Upper lobe of left lung (tissue), 6 donors: Measurements from ENCODE around the gene DTWD2. TPM values are rescaled to one million over a fixed set of nuclear protein-coding genes. Genes with fewer than 3 reads are reported as not detected.

Experiments
- ATAC-seq, 2 donors: fragments of 200-7000 bp; cut with Tn5 transposase; one replicate each; pipeline ENCODE4 v1.9.1; 2022; ENCODE audit warnings: mild to moderate bottlenecking in 2 of 2, moderate library complexity in 2 of 2; ENCODE audit not compliant: low FRiP score in 2 of 2
- DNase-seq, 2 donors: peaks; one replicate each; pipeline ENCODE4 v3.0.0-alpha.2; 2019 to 2020
- H3K27ac ChIP-seq, 4 donors: fragments of 200-600 bp; sonication (generic); one replicate each; pipeline ENCODE4 v1.5.1; 2016 to 2019
- H3K27me3 ChIP-seq, 4 donors: fragments of 200-600 bp; sonication (generic); one replicate each; pipeline ENCODE4 v1.5.1; 2017 to 2019
- H3K36me3 ChIP-seq, 4 donors: fragments of 200-600 bp; sonication (generic); one replicate each; pipeline ENCODE4 v1.5.1; 2016 to 2019
- H3K4me1 ChIP-seq, 4 donors: fragments of 200-600 bp; sonication (generic); one replicate each; pipeline ENCODE4 v1.5.1; 2018 to 2019
- H3K4me3 ChIP-seq, 4 donors: fragments of 200-600 bp; sonication (generic); one replicate each; pipeline ENCODE4 v1.5.1; 2017 to 2019; ENCODE audit warnings: mild to moderate bottlenecking in 2 of 4, moderate library complexity in 1 of 4
- H3K9me3 ChIP-seq, 4 donors: fragments of 200-600 bp; sonication (generic); one replicate each; pipeline ENCODE4 v1.5.1; 2018 to 2019
- EP300 ChIP-seq, 4 donors: sonication (generic); formaldehyde crosslinking; IDR thresholded peaks; one replicate each; pipeline ENCODE4 v1.5.1; 2017; ENCODE audit warnings: antibody characterized with exemption in 4 of 4, control low read depth in 2 of 4
- POLR2A ChIP-seq, 4 donors: fragments of 450-650 bp; IDR thresholded peaks; one replicate each; pipeline ENCODE4 v1.5.1; 2016 to 2017; ENCODE audit warnings: antibody characterized with exemption in 4 of 4, mild to moderate bottlenecking in 2 of 4
- POLR2AphosphoS5 ChIP-seq, 2 donors: sonication (generic); formaldehyde crosslinking; IDR thresholded peaks; one replicate each; pipeline ENCODE4 v1.5.1; 2017; ENCODE audit warnings: antibody characterized with exemption in 2 of 2
- WGBS, 2 donors: methylation state at CpG; one replicate each; pipeline ENCODE4 v1.1.5; 2017 to 2018; 5-methylcytosine and 5-hydroxymethylcytosine counted together
- small RNA-seq, 4 donors: library from RNA; depleted of rRNA; stranded (forward); fragments of <200 nt; gene quantifications; one replicate each; pipeline ENCODE3, GENCODE V24; 2016
- total RNA-seq, 6 donors: library from RNA; depleted of rRNA in 4 of 6; stranded (reverse); fragments of >200 nt in 4 of 6; gene quantifications; one replicate each; pipeline versions ENCODE4 v1.1.0 to v1.2.1, GENCODE V29; 2016 to 2021
- TF ChIP-seq, protein P1 (sequence below), 6 experiments: fragments of 450-650 bp in 4 of 6; fragments of 200-600 bp in 2 of 6; sonication (generic) in 2 of 6; IDR thresholded peaks; one replicate each; pipeline ENCODE4 v1.5.1; 2016 to 2019; ENCODE audit warnings: antibody characterized with exemption in 6 of 6
- donor health status: DM: no; HTN: no; CAD: no; lungs with moderate emphysema.
- donor health status: DM: no; HTN: yes; CAD: no; lungs with severe emphysema.

DTWD2 gene
- total RNA-seq, 6 donors from 2014 or later: 7.1 to 14.7 (median 9.5) TPM

DNA sequence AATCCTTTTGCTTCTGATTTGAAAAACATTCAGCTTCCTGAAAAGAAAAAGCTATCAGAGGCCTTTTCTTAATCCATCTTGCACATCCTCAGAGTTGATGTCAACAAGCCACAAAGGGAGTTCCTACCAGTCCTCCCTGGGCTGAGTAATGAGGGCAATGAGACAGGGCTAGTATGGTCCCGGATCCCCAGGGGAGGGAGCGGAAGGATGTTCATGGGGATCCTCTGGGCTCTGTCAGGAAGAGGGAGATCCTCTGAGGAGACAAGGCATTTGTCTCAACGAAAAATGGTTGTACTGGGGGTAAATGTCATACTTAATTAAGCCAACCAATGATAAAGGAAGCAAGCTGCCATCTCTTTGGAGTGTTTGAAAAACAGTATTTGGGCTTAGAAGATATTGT lies 195.3 kb downstream of the DTWD2 start:
- ATAC-seq: no peak
- H3K9me3 ChIP-seq: no peaks in the 10 kb centered on the region

DNA sequence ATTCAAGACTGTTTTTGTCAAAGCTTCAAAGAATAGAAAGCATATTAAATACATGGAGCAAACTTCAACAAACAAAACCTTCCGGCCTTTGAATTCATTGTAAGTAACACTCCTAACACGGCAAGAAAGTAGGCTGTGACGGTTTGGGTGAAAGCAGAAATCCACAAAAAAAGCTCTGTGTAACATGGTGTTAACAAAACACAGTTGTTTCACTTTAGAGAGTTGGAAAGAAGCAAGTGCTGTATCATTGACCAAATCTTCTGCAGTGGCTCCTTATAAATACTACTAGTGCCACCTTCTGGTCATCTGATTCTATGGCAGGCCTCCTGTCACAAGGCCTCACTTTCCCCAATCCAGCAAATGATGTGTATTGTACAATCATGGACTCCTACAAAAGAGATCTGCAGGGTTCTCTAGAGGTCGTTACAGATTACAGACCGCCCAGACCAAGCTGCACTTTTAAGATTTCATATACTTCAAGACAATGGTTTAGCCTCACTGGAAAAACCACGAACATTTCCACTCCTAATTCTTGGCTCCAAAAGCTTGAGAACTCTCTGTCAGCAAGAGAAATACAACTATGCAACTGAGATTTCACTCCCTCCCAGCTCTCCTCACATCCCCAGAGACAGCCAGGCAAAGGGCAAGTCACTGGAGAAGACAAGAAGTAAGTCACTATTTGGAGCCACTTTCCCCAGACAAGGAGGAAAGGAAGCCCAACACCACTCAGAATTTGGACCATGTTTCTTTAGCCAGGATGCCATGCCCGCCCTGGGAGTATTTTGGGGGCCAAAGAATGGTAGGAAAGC lies 196.2 kb downstream of the DTWD2 start:
- whole genome bisulfite sequencing, 2 donors: 36 to 39% methylated on average over 7 of the region's 7 CpGs
- peak; percentile 49 to 90 for ATAC-seq
- H3K36me3 ChIP-seq: no peaks in the 10 kb centered on the region
- H3K9me3 ChIP-seq: no peaks in the 10 kb centered on the region
- H3K4me3 ChIP-seq: no peak overlapping the region
- peak overlapping the region in 1 of 4 donors; percentile 21 for H3K27ac ChIP-seq
- TF ChIP-seq POLR2AphosphoS5 (IDR thresholded peaks at IDR 0.05): no peak
- TF ChIP-seq POLR2A (IDR thresholded peaks at IDR 0.05): no peak
- TF ChIP-seq, protein P1, sequence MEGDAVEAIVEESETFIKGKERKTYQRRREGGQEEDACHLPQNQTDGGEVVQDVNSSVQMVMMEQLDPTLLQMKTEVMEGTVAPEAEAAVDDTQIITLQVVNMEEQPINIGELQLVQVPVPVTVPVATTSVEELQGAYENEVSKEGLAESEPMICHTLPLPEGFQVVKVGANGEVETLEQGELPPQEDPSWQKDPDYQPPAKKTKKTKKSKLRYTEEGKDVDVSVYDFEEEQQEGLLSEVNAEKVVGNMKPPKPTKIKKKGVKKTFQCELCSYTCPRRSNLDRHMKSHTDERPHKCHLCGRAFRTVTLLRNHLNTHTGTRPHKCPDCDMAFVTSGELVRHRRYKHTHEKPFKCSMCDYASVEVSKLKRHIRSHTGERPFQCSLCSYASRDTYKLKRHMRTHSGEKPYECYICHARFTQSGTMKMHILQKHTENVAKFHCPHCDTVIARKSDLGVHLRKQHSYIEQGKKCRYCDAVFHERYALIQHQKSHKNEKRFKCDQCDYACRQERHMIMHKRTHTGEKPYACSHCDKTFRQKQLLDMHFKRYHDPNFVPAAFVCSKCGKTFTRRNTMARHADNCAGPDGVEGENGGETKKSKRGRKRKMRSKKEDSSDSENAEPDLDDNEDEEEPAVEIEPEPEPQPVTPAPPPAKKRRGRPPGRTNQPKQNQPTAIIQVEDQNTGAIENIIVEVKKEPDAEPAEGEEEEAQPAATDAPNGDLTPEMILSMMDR (IDR thresholded peaks at IDR 0.05): peak; percentile 57 to 80 (median 72)
- no peak for TF ChIP-seq EP300 (IDR thresholded peaks at IDR 0.05)
- no peak for DNase-seq
- H3K4me1 ChIP-seq: peaks cover 0 to 16% (median 6%) of the 10 kb centered on the region in 4 donors
- no peaks in the 10 kb centered on the region for H3K27me3 ChIP-seq

More for the DNA sequence above, 195.3 kb downstream of the DTWD2 start:
- no peak for TF ChIP-seq POLR2AphosphoS5 (IDR thresholded peaks at IDR 0.05)
- TF ChIP-seq, protein P1 (IDR thresholded peaks at IDR 0.05): no peak
- no peak for DNase-seq
- Histone ChIP-seq H3K27ac (no peak overlapping the region), H3K4me1 (peaks cover 0 to 16% (median 6%) of the 10 kb centered on the region in 4 donors), H3K27me3 (no peaks in the 10 kb centered on the region), H3K4me3 (no peak overlapping the region), H3K36me3 (no peaks in the 10 kb centered on the region)
- WGBS, 2 donors: 65 to 86% methylated on average over 2 to 3 of the region's 3 CpGs

DNA sequence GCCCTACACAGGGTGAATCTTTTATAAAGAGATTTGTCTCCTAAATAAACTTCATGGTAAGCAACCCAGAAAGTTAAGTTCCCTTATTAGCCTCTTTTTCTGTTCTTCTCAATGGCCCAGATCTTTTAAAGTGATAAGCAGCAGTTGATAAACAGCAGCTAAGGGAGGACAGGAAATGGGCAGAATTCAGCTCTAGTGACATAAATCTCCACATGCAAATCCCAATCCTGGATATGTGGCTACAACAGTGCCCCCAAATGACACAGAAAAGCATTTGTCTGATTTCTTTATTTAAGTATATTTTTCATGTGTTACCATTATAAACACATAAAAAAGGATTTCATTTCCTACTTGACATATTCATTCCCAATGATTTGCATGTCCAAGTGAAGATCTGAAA lies 199.0 kb downstream of the DTWD2 start:
- H3K27ac ChIP-seq: no peak overlapping the region
- ATAC-seq (no peak), DNase-seq (no peak)
- no peaks in the 10 kb centered on the region for H3K27me3 ChIP-seq
- TF ChIP-seq POLR2A (IDR thresholded peaks at IDR 0.05) (no peak), EP300 (IDR thresholded peaks at IDR 0.05) (no peak), POLR2AphosphoS5 (IDR thresholded peaks at IDR 0.05) (no peak)
- TF ChIP-seq, protein P1 (IDR thresholded peaks at IDR 0.05): no peak
- H3K4me1 ChIP-seq: peaks cover 0 to 16% (median 6%) of the 10 kb centered on the region in 4 donors
- no peaks in the 10 kb centered on the region for H3K36me3 ChIP-seq
- no peaks in the 10 kb centered on the region for H3K9me3 ChIP-seq
- H3K4me3 ChIP-seq: no peak overlapping the region

DNA sequence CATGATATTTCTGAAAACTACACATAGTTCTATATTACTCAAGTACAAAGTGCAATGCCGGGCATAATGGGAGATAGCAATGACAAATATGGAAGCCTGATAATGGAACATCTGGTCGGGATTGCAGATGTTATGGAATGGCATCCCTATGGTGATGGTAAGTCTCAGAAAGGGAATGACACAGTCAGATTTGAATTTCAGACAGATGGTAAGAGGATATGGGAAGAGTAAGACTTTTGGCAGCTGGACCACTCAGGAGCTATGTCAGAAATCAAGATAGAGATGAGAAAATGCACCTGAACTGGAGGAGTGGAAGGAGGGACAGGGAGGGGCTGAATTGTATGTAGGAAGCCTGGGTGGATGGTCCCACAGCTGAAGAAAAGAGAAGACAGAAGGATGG lies 200.0 kb downstream of the DTWD2 start:
- Histone ChIP-seq H3K27me3 (no peaks in the 10 kb centered on the region), H3K27ac (no peak overlapping the region), H3K4me1 (peaks cover 0 to 16% (median 6%) of the 10 kb centered on the region in 4 donors), H3K9me3 (no peaks in the 10 kb centered on the region), H3K36me3 (no peaks in the 10 kb centered on the region), H3K4me3 (no peak overlapping the region)
- 94 to 96% methylated on average over 2 of the region's 2 CpGs for WGBS, 2 donors
- DNase-seq (no peak), ATAC-seq (no peak)
- TF ChIP-seq POLR2AphosphoS5 (IDR thresholded peaks at IDR 0.05): no peak
- TF ChIP-seq, protein P1 (IDR thresholded peaks at IDR 0.05): no peak
- TF ChIP-seq POLR2A (IDR thresholded peaks at IDR 0.05): no peak
- no peak for TF ChIP-seq EP300 (IDR thresholded peaks at IDR 0.05)

Small RNA genes within 50 kb of the gene (small RNA-seq; reads per million reads assigned to genes)
- gene RNU6-373P: 0 reads per million in 4 donors

Other genes with a start within 250 kb of the DTWD2 start
- gene DMXL1, start 82.5 kb upstream of the DTWD2 start, total RNA-seq: 100 to 1,000 TPM in 1 of 6 donors, 10 to 100 TPM in 5; 37.7 to 102 (median 52.9) TPM